Fibroblast of villous mesenchyme (primary cell): ENCODE results near the gene RPAP3. TPM values are rescaled to one million over a fixed set of nuclear protein-coding genes. Genes with fewer than 3 reads are reported as not detected.
A peak's percentile ranks its signal among the peaks of the same experiment; 100 is the strongest.

Experiments used
- DNase-seq: peaks from one replicate; pipeline ENCODE4 v3.0.0-alpha.2; 2010; ENCODE audit warnings: low read depth
- H3K4me3 ChIP-seq: 2 replicates; pipeline ENCODE4 v1.5.1; 2011; ENCODE audit warnings: low read depth, mild to moderate bottlenecking, low read length
- total RNA-seq: library from RNA; depleted of rRNA; stranded (reverse); fragments of >200 nt; gene quantifications from 2 replicates; pipeline ENCODE4 v1.2.3, GENCODE V29; 2012
- TF ChIP-seq, protein P1 (sequence below): IDR thresholded peaks from 2 replicates; pipeline ENCODE4 v1.5.1; 2012; ENCODE audit warnings: low read depth, mild to moderate bottlenecking, low read length; ENCODE audit not compliant: insufficient read depth

Gene RPAP3
- total RNA-seq, 1 donor = 26.3 TPM

GRCh38 chr12:47744005-47744651 lies 38.3 kb upstream of the RPAP3 start:
- no peak overlapping the region for H3K4me3 ChIP-seq
- TF ChIP-seq, protein P1, sequence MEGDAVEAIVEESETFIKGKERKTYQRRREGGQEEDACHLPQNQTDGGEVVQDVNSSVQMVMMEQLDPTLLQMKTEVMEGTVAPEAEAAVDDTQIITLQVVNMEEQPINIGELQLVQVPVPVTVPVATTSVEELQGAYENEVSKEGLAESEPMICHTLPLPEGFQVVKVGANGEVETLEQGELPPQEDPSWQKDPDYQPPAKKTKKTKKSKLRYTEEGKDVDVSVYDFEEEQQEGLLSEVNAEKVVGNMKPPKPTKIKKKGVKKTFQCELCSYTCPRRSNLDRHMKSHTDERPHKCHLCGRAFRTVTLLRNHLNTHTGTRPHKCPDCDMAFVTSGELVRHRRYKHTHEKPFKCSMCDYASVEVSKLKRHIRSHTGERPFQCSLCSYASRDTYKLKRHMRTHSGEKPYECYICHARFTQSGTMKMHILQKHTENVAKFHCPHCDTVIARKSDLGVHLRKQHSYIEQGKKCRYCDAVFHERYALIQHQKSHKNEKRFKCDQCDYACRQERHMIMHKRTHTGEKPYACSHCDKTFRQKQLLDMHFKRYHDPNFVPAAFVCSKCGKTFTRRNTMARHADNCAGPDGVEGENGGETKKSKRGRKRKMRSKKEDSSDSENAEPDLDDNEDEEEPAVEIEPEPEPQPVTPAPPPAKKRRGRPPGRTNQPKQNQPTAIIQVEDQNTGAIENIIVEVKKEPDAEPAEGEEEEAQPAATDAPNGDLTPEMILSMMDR = peak; percentile 26
- no peak for DNase-seq

GRCh38 chr12:47743311-47743860 lies 37.6 kb upstream of the RPAP3 start:
- TF ChIP-seq, protein P1 = no peak
- no peak overlapping the region for H3K4me3 ChIP-seq

DNA sequence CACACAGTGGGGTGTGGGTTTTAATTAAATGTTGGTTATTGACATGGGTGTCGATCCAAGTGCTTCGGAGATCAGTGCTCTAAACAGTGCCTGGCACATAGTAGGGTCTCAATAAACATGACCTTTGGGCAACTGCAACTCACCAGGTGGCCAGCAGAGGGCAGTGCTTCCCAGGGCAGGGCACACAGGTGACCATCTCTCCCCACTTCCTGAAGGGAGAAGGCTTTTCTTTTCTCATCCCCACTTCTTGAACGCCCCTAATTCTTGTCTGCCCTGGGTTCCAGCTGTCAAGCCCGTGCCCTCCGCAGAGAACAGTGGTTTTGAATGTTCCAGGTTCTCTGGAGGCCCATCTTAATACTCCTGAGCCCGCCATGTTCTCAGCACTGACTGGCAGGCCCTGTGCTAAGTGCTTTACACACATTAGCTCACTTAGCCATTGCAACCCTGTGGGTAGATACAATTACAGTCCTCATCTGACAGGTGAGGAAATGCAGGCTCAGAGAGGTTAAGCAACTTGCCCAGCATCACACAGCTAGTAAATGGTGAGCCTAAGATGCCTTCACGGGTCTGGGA lies 36.5 kb upstream of the RPAP3 start:
- TF ChIP-seq, protein P1 = peak; percentile 98
- H3K4me3 ChIP-seq = no peak overlapping the region
- peak; percentile 37 for DNase-seq

More at GRCh38 chr12:47743311-47743860, 37.6 kb upstream of the RPAP3 start:
- no peak for DNase-seq

- H3K4me3 ChIP-seq = no peak overlapping the region
- TF ChIP-seq, protein P1 = no peak
- no peak for DNase-seq
These were observed 35.5 kb upstream of the RPAP3 start for GRCh38 chr12:47741340-47741703.

- TF ChIP-seq, protein P1 = no peak
- no peak for DNase-seq
- no peak overlapping the region for H3K4me3 ChIP-seq
These were observed 34.9 kb upstream of the RPAP3 start for GRCh38 chr12:47740606-47741339.

DNA sequence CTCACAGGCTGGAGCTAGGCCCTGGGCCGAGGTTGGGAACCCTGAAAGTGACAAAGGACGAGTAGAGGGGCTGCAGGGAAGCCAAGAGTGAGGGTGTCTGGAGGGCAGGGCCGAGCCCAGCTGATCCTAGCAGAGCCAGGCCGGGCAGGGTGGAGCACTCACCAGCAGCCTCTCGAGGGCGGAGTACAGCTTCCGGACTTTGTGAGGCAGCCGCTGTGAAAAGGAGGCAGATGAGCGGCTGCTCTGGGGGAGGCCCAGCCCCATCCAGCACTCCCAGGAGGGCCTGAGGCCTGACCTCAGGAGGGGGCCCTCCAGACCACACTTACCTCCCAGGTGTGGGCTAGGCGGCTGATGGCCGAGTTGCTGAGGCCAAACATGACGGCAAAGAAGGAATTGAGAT lies 34.1 kb upstream of the RPAP3 start:
- TF ChIP-seq, protein P1 = peak; percentile 3
- DNase-seq = no peak
- no peak overlapping the region for H3K4me3 ChIP-seq
